B cell (primary cell): Measurements from ENCODE around the gene PERCC1. TPM values are rescaled to one million over a fixed set of nuclear protein-coding genes. Genes with fewer than 3 reads are reported as not detected.

Experiments
- ATAC-seq: fragments of 200-7000 bp; cut with Tn5 transposase; one replicate; pipeline ENCODE4 v1.10.0; 2021; ENCODE audit warnings: low read depth, mild to moderate bottlenecking, moderate number of reproducible peaks, moderate library complexity
- CTCF ChIA-PET: fragments of 350-600 bp; sonication (Branson Sonifier 250); formaldehyde crosslinking; loops from one replicate; lab custom pipeline; 2021; ENCODE audit warnings: antibody characterized with exemption, inconsistent platforms; lab: Charles Lee
- POLR2A ChIA-PET: fragments of 350-600 bp; sonication (Branson Sonifier 250); formaldehyde crosslinking; loops from one replicate; lab custom pipeline; 2021; ENCODE audit warnings: antibody characterized with exemption; lab: Charles Lee
- DNase-seq: peaks from one replicate; pipeline ENCODE4 v3.0.0; 2013
- H2AFZ ChIP-seq: 2 replicates; pipeline ENCODE4 v1.6.1; 2012; ENCODE audit warnings: mild to moderate bottlenecking, low read depth, low read length; ENCODE audit not compliant: insufficient read depth, poor library complexity, severe bottlenecking
- H3K27ac ChIP-seq, 2 donors: 1 replicate in 1 of 2; 2 replicates in 1 of 2; pipeline ENCODE4 v1.5.1; 2012 to 2013; ENCODE audit warnings: low read length in 2 of 2, mild to moderate bottlenecking in 2 of 2, moderate library complexity in 1 of 2
- H3K27me3 ChIP-seq, 4 experiments: fragments of 200-600 bp in 1 of 4; sonication (generic) in 1 of 4; replicated peaks in 1 of 4; 1 replicate in 2 of 4; 2 replicates in 2 of 4; pipeline versions ENCODE4 v1.6.1 to v1.7.0; 2013 to 2016; ENCODE audit warnings: low read length in 3 of 4, mild to moderate bottlenecking in 2 of 4, mixed read lengths in 1 of 4, moderate library complexity in 1 of 4; ENCODE audit not compliant: insufficient read depth in 4 of 4, control insufficient read depth in 3 of 4; ENCODE audit errors: control extremely low read depth in 1 of 4
- H3K36me3 ChIP-seq, 2 experiments: replicated peaks in 1 of 2; 1 replicate in 1 of 2; 2 replicates in 1 of 2; pipeline versions ENCODE4 v1.6.1 to v1.7.1; 2013; ENCODE audit warnings: low read length in 1 of 2; ENCODE audit not compliant: insufficient read depth in 2 of 2, control insufficient read depth in 1 of 2; ENCODE audit errors: control extremely low read depth in 1 of 2, extremely low read depth in 1 of 2
- H3K4me1 ChIP-seq, 2 donors: fragments of 200-600 bp in 1 of 2; sonication (generic) in 1 of 2; 1 replicate in 1 of 2; 2 replicates in 1 of 2; pipeline versions ENCODE4 v1.5.1 to v1.6.1; 2013 to 2017; ENCODE audit warnings: low read length in 2 of 2; ENCODE audit not compliant: control insufficient read depth in 2 of 2, insufficient read depth in 2 of 2
- H3K4me2 ChIP-seq: replicated peaks from 2 replicates; pipeline ENCODE3; 2012; ENCODE audit warnings: mild to moderate bottlenecking, low read depth, low read length; ENCODE audit not compliant: poor library complexity, severe bottlenecking
- H3K4me3 ChIP-seq, 5 experiments: fragments of 200-600 bp in 1 of 5; sonication (generic) in 1 of 5; 1 replicate in 3 of 5; 2 replicates in 2 of 5; pipeline versions ENCODE4 v1.5.1 to v1.7.0; 2011 to 2016; ENCODE audit warnings: low read length in 4 of 5, mild to moderate bottlenecking in 4 of 5, low read depth in 2 of 5, control low read depth in 1 of 5, moderate library complexity in 1 of 5; ENCODE audit not compliant: insufficient read depth in 1 of 5; ENCODE audit errors: control extremely low read depth in 1 of 5, extremely low read depth in 1 of 5
- H3K79me2 ChIP-seq: fragments of 200-600 bp; sonication (generic); one replicate; pipeline ENCODE4 v1.6.0; 2016; ENCODE audit warnings: low read length; ENCODE audit not compliant: control insufficient read depth, insufficient read depth
- H3K9ac ChIP-seq: fragments of 200-600 bp; sonication (generic); 2 replicates; pipeline ENCODE4 v1.6.1; 2017; ENCODE audit warnings: mild to moderate bottlenecking, low read length, moderate library complexity
- H3K9me3 ChIP-seq, 3 donors: one replicate each; pipeline versions ENCODE4 v1.6.1 to v1.7.1; 2013; ENCODE audit warnings: low read length in 2 of 3; ENCODE audit not compliant: control insufficient read depth in 2 of 3, insufficient read depth in 1 of 3; ENCODE audit errors: control extremely low read depth in 1 of 3
- H4K20me1 ChIP-seq: 2 replicates; pipeline ENCODE4 v1.6.0; 2012; ENCODE audit warnings: mild to moderate bottlenecking, low read length; ENCODE audit not compliant: insufficient read depth, control insufficient read depth, poor library complexity, severe bottlenecking
- H3K27ac Mint-ChIP-seq: one replicate; pipeline ENCODE4 v1.8.0; 2021; ENCODE audit warnings: mixed read lengths
- H3K27me3 Mint-ChIP-seq: one replicate; pipeline ENCODE4 v1.8.0; 2021; ENCODE audit warnings: mixed read lengths
- H3K4me1 Mint-ChIP-seq: one replicate; pipeline ENCODE4 v1.8.0; 2021; ENCODE audit warnings: mixed read lengths
- H3K4me3 Mint-ChIP-seq: one replicate; pipeline ENCODE4 v1.8.0; 2021; ENCODE audit warnings: mixed read lengths
- H3K9me3 Mint-ChIP-seq: one replicate; pipeline ENCODE4 v1.8.0; 2022; ENCODE audit warnings: mixed read lengths; ENCODE audit not compliant: insufficient read depth
- CTCF ChIP-seq: fragments of 200-600 bp; IDR thresholded peaks from one replicate; pipeline ENCODE4 v1.8.0; 2022; ENCODE audit warnings: antibody characterized with exemption, mild to moderate bottlenecking
- EZH2 ChIP-seq: IDR thresholded peaks from 2 replicates; pipeline ENCODE4 v1.6.1; 2012; ENCODE audit warnings: borderline replicate concordance, low read depth, mild to moderate bottlenecking, moderate library complexity, low read length; ENCODE audit not compliant: insufficient read depth, poor library complexity, severe bottlenecking
- WGBS: methylation state at CpG from one replicate; pipeline ENCODE4 v1.1.5; 2013; ENCODE audit warnings: missing lambda C conversion rate; ENCODE audit not compliant: insufficient coverage; 5-methylcytosine and 5-hydroxymethylcytosine counted together
- intact Hi-C: fragments of 100-400 bp; cut with micrococcal nuclease; formaldehyde crosslinking; loops from one replicate; pipeline ENCODE4 v1.10.0; 2022
- polyA plus RNA-seq: library from polyadenylated mRNA; depleted of rRNA; stranded (reverse); fragments of >200 nt; gene quantifications from 2 replicates; pipeline ENCODE4 v1.2.3, GENCODE V29; 2012
- total RNA-seq, 2 donors: library from RNA; stranded (reverse); fragments of 120-200 nt in 1 of 2; gene quantifications; 1 replicate in 1 of 2; 2 replicates in 1 of 2; pipeline versions ENCODE4 v1.2.3 to v1.2.4, GENCODE V29; 2013 to 2022

Gene PERCC1
- total and polyA plus RNA-seq, 2 donors (not counting 1 experiment from before 2014, with no cell fraction given) = 0.46 to 0.64 TPM

- Mint-ChIP-seq H3K27me3 (no peaks in the 10 kb centered on the region), H3K4me1 (peaks cover 5% of the 10 kb centered on the region), H3K4me3 (no peak overlapping the region), H3K27ac (no peak overlapping the region), H3K9me3 (no peaks in the 10 kb centered on the region)
- ATAC-seq = no peak
- Histone ChIP-seq H3K9me3 (no peaks in the 10 kb centered on the region), H3K36me3 (no peaks in the 10 kb centered on the region), H3K4me2 (no peak overlapping the region), H3K79me2 (no peaks in the 10 kb centered on the region), H3K9ac (no peak overlapping the region), H3K27ac (no peak overlapping the region), H4K20me1 (no peaks in the 10 kb centered on the region), H3K4me1 (peaks cover 12 to 22% of the 10 kb centered on the region in 2 donors), H2AFZ (no peak overlapping the region), H3K27me3 (no peaks in the 10 kb centered on the region), H3K4me3 (no peak overlapping the region)
- POLR2A ChIA-PET = interaction anchor here (1.0 kb wide), 1 partner anchor 15 kb away, joined by 3 read pairs; the partner anchor contains the start of gene UQCC4
- WGBS = 96% methylated on average over 25 of the region's 32 CpGs
- DNase-seq = no peak
- intact Hi-C loops = no loop called here
- CTCF ChIA-PET = no interaction called here
- no peak for TF ChIP-seq CTCF
- no peak for TF ChIP-seq EZH2
Measured at GRCh38 chr16:1435921-1436697, 5.2 kb downstream of the PERCC1 start.

- no peak for TF ChIP-seq EZH2
- no peak for TF ChIP-seq CTCF
- H3K4me1 ChIP-seq = peaks cover 8 to 18% of the 10 kb centered on the region in 2 donors
- no peak overlapping the region for H3K27ac Mint-ChIP-seq
- no peaks in the 10 kb centered on the region for H4K20me1 ChIP-seq
- no peaks in the 10 kb centered on the region for H3K9me3 ChIP-seq
- H3K4me3 ChIP-seq = no peak overlapping the region
- H3K9ac ChIP-seq = no peak overlapping the region
- ChIA-PET CTCF (no interaction called here), POLR2A (no interaction called here)
- H3K4me3 Mint-ChIP-seq = no peak overlapping the region
- no peaks in the 10 kb centered on the region for H3K36me3 ChIP-seq
- no peak overlapping the region for H3K27ac ChIP-seq
- no peak overlapping the region for H2AFZ ChIP-seq
- H3K27me3 Mint-ChIP-seq = no peaks in the 10 kb centered on the region
- WGBS = 94% methylated on average over 47 of the region's 47 CpGs
- H3K79me2 ChIP-seq = no peaks in the 10 kb centered on the region
- peaks cover 4% of the 10 kb centered on the region for H3K4me1 Mint-ChIP-seq
- ATAC-seq (no peak), DNase-seq (no peak)
- H3K27me3 ChIP-seq = no peaks in the 10 kb centered on the region
- H3K4me2 ChIP-seq = no peak overlapping the region
- intact Hi-C loops = no loop called here
- no peaks in the 10 kb centered on the region for H3K9me3 Mint-ChIP-seq
Measured at GRCh38 chr16:1436731-1437355, 6.0 kb downstream of the PERCC1 start.
